NCI-H146 treated with DMSO at 0.1 percent for 48 hours (cell line): ENCODE measurements around the gene GRK1.
A peak's percentile ranks its signal among the peaks of the same experiment; 100 is the strongest.
"Not testable (repeated sequence)": the region's sequence is repeated elsewhere in the genome, so short reads cannot be mapped to it uniquely, and the experiment has no call there.

Experiments used
- DNase-seq: peaks from one replicate; lab custom pipeline; 2025; ENCODE audit not compliant: unreplicated experiment; lab: John Stamatoyannopoulos, UW

GRK1 gene

DNA sequence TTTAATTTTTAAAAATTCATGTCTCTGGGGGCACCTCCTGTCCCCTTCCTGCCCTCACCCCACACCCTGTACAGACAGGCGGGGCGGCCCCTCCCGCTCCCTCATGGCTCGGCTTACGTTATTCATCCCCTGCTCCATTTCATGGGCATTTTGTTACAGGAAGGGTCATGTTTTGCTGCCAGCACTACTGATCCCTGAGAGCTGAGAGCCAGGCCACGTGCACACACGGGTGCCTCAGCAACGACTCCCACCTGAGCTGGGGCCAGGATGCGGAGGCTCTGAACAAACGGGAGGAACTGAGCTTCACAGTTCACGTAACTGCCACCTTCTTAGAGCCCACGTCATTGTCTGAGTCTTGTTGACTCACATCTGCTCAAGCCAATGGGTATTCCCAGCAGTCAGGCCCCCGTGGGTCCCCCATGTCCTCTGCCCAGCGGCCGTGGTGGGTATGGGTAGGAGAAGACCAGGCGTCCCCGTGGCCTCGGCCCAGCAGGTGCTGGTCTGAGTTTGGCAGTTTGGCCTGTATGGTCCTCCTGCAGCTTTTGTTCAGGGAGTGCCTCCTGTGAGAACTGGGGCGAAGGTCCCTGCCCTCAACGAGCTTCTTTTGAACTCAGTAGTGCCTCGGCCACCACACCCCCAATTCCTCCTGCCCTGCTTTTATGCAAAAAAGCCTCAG, 75.6 kb downstream of the GRK1 start:
- no peak for DNase-seq

DNA sequence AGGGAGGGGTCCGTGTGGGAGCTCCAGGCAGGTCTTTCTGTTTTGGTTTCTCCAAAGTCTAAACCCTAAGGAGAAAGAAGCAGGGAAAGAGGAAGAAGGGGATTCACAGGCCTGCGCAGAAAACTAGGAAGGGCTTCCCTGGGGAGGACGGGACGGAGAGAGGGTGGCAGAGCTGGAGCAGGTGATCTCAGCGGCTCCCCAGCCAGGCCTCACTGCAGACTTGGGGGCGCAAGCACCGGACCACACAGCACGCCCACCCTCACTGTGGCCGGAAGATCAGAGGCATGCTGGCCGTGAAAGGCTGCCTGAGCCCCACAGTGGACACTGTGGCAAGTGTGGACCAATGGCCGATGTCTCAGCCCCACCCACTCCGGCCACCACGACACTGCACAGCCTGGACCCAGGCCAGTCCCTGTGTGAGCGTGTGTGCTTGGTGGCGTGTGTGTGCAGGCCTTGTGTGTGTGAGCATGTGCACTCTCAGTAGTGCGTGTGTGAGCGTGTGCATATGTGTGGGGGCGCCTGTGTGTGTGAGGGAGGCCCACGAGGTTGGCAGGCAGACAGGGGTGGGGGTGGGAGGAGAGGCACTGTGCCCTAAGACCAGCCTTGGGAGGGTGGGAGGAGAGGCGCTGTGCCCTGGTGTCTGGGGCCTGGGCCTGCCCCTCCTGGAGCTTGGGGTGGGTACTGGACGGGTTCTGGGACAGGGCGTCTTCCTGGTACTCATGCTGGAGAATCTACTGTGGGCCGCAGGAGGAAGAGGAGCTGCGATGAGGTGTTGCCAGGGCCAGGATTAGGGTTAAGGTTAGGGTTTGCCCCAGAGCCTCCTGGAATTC, 76.6 kb downstream of the GRK1 start:
- no peak for DNase-seq

GRCh38 chr13:113744197-113745000, 77.4 kb downstream of the GRK1 start:
- peak; percentile 83 for DNase-seq

DNA sequence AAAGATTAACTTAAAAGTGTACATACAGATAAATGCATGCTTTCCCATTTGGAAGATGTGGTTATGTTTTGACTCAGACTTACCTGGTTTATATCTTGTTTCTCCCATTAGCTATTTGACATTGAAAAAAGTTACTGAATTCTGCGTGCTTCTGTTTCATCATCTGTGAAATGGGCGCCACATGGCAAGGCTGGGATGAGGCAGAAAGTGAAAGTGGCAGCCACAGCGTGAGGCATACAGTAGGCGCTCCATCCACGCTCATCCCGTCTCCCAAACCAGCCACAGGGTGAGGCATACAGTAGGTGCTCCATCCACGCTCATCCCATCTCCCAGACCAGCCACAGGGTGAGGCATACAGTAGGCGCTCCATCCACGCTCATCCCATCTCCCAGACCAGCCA, 78.0 kb downstream of the GRK1 start:
- DNase-seq, result no peak

GRCh38 chr13:113745500-113746142, 78.6 kb downstream of the GRK1 start:
- DNase-seq, result not testable (repeated sequence)

GRCh38 chr13:113746143-113746525, 79.1 kb downstream of the GRK1 start:
- no peak for DNase-seq

- DNase-seq, result no peak
Observed at GRCh38 chr13:113746671-113747070, 79.7 kb downstream of the GRK1 start.

- DNase-seq, result no peak
Observed at GRCh38 chr13:113747291-113747833, 80.3 kb downstream of the GRK1 start.

- DNase-seq, result no peak
Observed at GRCh38 chr13:113748101-113748861, 81.3 kb downstream of the GRK1 start.

GRCh38 chr13:113748862-113749451, 81.9 kb downstream of the GRK1 start:
- DNase-seq, result no peak

DNA sequence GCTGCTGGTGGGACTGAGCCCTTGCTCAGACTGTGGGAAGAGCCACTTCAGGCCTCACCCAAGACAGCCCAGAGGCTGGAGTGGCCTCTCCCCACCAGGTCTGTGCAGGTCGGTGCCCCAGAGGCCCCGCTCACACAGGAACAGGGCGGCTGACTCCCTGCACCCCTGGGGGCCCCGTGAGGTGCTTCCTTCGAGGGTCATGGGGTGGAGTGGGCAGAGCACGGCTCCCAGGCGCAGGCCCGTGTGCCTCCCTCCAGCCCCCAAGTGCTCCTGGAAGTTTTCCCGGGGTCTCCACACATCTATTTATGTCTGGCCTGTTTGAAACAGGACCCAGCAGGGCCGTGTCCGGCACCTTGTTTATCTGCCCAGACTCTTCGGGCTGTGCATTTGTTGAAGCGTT, 82.5 kb downstream of the GRK1 start:
- DNase-seq, result no peak

DNA sequence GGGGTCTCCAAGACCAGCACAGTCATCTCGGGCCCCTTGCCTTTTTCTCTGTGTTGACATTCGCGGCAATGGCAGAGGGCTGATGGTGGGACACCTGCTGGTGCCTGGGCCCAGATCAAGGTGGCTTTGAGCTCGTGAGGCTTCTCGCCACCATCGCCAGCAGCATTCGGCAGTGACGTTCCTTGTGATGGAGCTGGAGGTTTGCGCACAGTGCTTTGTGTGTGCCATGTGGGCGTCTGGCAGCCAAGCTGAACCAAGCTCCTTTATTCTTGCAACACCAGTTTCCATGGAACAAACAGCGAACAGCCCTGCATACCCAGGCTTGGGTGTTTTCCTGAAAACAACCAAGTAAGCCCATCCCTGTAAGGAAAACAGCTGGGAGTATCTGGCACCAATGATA, 82.9 kb downstream of the GRK1 start:
- no peak for DNase-seq

DNA sequence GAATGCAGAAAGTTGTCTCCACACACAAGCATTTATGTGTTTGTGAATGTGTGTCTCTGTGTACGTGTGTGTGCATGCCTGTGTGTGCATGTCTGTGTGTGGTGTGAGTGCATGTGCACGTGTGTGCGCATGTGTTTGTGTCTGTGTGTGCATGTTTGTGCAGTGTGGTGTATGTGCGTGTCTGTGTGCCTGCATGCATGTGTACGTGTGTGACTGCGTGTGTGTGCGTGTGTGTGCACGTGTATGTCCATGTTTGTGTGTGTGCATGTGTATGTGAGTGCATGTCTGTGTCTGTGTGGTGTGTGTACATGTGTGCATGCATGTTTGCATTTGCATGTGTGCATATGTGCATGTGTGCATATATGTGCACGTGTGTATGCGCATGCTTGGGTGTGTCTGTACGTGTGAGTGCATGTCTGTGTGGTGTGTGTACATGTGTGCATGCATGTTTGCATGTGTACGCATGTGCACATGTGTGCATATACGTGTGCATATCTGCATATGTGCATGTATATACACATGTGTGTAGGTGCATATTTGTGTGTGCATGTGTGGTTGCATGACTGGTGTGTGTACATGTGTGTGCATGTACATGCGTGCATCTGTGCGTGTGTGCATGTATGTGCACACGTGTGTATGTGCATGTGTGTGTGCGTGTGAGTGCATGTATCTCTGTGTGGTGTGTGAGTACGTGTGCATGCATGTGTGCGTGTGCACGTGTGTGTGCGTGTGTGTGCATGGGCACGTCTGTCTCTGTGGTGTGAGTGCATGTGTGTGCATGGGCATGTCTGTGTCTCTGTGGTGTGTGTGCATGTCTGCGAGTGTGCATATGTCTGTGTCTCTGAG, 83.8 kb downstream of the GRK1 start:
- no peak for DNase-seq

GRCh38 chr13:113751491-113751890, 84.5 kb downstream of the GRK1 start:
- no peak for DNase-seq

- not testable (repeated sequence) for DNase-seq
Observed at GRCh38 chr13:113752211-113752986, 85.4 kb downstream of the GRK1 start.

GRCh38 chr13:113753171-113753570, 86.2 kb downstream of the GRK1 start:
- DNase-seq, result no peak

DNA sequence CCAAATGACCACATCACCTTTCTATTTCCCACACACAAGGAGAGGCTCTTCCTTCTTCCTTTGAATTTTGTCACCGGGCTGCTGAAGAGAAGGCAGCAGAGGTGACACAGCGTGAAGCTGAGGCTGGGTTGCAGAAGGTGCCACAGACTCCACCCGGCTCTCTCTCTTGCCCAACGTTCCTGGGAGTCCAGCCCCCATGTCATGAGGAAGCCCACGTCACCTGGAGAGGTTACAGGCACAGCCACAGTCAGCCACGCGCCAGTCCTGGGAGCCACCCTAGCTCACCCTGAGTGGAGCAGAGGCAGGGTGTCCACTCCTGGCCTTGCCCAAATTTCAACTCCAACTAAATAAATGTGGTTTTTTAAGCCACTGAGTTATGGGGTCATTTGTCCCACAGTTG, 87.2 kb downstream of the GRK1 start:
- DNase-seq, result no peak

DNA sequence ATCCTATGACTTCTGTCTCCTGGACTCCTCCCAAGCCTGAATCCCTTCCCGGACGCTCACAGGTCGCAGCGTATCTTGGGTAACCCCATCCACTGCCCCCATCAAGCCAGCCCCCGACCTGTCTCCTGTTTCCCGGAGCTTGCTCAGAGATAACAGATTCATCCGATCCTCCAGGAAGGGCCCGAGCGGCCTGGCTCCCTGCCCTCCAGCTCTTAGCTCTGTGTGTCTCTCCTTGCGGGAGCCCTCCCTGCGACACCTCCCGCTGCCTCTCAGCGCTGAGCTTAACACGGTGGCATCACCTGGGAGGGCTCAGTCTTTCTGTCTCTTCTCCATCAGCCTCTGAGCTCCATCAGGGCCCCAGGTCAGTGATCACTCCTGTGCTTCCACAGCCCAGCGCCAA, 87.7 kb downstream of the GRK1 start:
- DNase-seq, result no peak
